MV-4-11 (cell line): Measurements from ENCODE around the gene SNCAIP.

Experiments
- DNase-seq: peaks from one replicate; lab custom pipeline; 2025; lab: John Stamatoyannopoulos, UW

Gene SNCAIP

GRCh38 chr5:122398016-122398415, 86.0 kb downstream of the SNCAIP start:
- no peak for DNase-seq

DNA sequence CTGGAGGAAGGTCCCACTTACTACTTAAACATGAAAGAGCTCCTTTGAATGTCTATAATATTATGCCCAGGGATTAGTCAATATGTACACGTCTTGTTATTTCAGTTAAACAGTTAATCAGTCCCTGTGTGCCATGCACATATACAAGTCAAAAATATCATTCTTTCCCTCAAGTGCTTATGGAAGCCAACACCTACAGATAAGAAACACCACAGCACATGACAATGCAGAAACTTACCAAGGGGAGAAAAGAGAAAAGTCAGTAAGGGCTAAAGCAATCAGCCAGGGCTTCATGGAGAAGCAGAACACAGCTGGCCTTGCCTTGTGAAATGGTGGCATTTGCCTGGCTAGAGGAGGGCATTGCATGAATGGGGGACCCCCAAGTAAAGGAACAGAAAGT, 88.3 kb downstream of the SNCAIP start:
- no peak for DNase-seq

GRCh38 chr5:122400938-122401337, 88.9 kb downstream of the SNCAIP start:
- no peak for DNase-seq

DNA sequence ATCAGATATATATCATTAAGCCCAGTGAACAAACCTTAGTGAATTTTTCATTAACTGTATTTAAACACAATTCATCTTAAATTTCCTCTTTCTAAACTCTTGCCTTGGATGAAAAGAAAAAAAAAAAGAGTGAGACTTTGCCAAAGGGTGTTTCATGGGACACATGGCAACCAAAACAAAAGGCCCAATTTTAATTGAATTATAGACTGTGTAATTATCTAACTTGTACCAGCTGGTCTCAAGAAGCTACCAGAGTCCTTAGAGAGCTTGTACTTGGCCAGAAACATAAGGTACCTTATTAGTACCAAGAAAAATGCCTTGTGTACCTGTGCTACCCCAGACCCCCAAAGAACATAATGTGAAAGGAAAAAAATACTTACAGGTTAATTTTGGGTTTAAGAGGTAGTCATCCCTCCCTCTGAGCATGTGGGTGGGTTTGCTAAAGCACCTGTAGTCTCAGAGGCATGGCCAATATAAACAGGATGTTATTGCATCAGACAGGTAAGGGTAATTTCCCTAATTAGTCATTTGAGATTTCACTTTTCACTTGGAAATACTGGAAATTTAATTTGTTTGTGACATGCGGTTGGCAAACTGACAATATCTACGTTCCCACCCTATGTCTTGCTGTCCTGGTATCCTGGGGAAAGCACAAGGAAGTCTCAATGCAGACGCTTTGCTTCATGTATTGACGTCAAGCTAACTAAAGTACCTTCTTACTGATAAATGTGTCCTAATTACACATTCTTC, 90.1 kb downstream of the SNCAIP start:
- no peak for DNase-seq

DNA sequence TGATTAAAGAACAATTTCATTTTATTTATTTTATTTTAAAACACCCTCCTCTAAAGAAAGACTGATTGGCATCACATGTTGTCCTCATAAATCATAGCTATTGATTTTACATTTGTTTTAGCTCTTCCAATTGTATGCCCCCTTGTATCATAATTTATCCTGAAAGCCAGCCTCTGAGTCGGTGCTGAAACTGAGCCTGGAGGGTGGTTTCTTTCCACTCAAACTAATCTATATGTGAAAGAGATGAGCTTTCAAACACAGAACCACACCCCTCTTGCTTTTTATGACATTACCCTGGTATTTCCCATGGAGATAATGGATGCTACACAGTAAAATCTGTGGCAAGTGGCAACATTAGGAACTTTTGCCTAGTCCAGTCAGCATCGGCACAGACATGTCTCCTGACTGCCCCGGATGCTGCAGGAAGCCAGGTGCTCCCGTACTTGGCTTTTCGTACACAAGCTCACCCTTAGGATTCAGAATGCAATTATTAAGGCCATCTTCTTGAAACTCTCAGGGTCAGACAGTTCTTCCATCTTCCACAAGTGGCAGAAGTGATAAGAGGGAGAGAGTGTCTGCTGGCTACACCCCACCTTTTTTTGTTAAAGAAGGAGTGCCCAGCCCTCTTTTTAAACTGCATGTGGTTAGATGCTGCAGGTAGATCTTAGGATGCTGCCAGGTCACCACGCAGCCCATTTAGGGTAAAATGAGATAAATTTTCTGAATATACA, 91.1 kb downstream of the SNCAIP start:
- DNase-seq: no peak

DNA sequence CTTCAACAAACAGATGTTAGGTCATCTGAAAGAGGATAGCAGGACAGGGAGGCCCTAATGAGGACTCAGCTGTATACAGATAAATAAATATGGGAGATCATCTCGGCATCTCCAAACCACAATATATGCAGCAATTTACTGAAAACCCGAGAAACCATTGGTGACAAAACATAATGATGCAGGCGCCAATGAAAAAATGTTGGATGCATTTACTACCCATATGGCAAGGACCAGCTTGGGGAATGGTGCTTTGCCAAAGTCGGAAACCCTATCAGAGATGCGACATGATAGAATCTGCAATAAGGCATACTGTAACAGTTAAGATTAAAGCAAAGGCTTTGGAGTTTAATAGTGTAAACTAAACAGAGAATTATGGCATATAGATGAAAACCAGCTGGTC, 92.0 kb downstream of the SNCAIP start:
- DNase-seq: no peak

GRCh38 chr5:122404653-122405362, 92.8 kb downstream of the SNCAIP start:
- DNase-seq: no peak

- DNase-seq: no peak
These were observed 93.7 kb downstream of the SNCAIP start for GRCh38 chr5:122405751-122406150.

GRCh38 chr5:122406181-122406580, 94.1 kb downstream of the SNCAIP start:
- DNase-seq: no peak

- peak; percentile 95 for DNase-seq
These were observed 96.7 kb downstream of the SNCAIP start for GRCh38 chr5:122408592-122409224.

DNA sequence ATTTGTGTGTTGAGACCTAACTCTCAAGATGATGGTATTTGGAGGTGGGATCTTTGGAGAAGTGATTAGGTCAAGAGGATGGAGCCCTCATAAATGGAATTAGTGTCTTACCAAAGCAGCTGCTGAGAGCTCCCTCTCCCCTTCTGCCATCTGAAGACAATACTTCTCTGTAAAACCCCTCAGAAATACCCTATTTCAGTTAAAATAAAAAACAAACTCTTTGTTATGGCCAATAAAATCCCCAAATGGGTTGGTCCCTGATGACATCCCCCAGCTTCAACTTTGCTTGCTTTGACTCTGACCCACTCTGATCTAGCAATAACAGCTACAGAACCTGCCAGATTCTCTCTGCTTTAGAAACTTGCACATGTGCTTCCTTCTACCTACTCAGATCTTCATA, 100.9 kb downstream of the SNCAIP start:
- no peak for DNase-seq

DNA sequence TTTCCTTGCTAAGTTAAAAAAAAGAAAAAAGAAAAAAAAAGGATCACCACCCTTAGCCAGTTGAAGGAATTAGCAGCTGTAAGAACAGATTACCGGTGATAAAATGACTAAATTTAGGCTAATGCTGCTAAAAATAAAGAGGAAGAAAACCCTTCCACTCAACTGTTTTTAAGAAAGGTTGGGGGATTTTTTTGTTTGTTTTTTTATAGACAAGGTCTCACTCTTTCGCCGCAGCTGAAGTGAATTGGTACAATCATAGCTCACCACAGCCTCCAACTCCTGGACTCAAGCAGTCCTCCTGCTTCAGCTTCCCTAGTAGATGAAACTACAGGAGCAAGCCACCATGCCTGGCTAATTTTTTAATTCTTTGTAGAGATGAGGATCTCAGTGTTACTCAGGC, 101.7 kb downstream of the SNCAIP start:
- DNase-seq: no peak

DNA sequence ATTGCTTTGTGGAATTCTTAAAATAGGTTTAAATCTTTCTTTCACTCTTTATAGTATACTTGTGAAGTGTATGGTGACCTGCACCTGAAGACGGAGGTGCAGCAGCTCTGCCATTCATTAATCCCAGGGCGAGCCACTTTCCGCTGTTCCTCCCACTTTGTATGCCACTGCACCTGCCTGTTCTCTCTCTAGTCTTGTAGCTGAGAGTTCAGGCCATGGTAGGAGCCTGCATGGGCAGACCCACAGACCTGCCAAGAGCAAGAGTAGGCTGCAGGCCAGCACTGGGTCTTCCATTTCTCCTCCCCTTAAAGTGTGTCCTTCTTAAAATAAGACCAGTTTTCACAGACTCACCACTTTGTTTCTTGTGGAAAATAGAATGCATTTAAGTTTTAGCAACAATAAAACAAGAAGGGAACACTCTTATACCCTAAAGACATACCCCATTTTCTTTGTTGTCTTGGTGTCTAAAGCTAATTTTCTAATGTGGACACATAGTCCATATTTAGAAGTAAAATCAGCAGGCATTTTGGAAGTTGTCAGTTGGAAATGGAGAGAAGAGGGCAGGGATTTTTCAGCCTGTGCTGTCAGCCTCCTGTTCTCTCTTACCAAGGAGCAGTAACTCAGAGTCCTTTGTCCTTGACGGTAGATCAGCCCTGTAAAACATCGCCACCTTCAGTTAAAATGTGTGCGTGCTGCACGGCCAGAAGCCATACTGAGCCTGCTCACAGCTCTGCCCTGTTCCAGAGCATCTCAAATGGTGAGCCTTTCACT, 103.2 kb downstream of the SNCAIP start:
- peak; percentile 50 for DNase-seq

GRCh38 chr5:122415801-122416120, 103.7 kb downstream of the SNCAIP start:
- DNase-seq: no peak

DNA sequence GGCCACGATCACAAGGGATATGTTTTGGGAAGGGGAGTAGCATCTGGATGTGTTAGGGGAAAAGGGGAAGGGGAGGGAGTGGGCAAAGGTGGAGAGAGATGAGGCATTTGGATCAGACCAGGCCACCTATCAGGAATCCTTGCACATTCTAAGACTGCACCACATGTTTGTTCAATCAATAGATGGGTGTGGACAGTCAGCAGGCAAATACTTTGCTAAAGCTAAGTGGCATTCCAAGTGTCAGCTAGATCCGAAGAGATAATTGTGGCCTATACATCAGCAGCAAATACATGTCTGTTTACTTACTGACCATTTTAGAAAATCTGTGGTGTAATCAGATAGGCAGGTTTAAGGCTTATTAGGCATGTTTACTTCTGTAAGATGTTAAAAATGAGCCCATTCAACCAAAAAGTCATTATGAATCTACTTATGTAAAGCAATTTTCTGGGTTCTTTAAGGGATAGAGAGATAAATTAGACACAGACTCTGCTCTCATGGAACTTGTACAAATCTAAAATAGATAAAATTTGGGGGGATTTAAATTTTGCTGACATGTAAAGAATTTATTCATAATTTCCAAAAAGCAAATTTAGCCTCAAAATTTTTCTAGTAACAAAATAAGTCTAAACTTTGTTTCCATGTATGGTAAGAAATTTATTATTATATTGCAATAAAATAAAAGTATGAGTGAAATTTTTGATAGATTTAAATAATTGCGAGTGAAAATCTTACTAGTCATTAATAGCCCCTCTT, 107.3 kb downstream of the SNCAIP start:
- no peak for DNase-seq

DNA sequence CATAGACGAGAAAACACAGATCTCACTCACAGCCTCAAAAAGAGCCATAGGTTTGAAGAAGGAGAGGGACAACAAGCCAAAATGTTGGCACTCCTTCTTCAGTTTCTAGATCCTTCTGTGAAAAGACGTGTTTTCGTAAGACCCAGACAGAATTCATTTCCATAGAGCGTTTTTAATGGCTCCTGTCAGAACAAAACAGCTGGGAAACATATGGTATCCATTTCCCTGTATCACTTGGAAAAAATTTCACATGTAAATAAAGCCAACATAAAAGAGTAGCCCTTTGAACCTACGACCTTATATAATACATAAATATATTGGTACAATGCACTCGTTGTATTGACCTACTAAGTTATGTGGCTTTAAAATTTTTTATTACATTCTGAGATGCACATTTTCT, 108.1 kb downstream of the SNCAIP start:
- DNase-seq: no peak

DNA sequence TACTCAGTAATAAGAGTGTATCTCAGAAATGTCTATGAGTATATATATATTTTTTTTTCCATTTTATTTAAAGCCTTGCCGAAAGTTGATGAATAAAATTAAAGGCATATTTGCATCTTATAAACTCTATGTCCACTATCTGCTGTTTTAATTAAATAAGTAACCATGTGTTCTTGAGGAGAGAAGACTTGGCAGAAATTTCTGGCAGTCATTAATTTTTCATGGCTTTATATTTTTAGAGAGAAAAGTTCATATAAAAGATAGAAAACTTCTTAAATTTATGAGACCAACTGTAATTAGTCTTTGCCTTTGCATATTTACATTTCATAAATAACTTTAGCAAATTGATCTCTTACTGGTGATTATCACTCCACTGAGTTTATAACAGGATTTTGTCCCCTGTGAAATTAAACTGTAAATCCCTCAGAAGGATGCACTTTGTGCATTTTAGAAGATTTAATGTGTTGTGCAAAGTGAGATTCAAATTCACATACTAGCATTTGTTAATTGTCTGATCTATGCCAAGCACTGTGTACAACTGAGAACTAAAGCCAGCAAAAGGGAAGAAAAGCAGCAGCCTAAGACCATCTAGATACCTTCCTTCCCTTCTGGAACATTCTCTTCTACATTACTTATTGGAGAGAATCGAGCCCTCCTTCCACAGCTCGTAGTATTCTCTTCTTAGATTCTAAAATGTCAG, 108.7 kb downstream of the SNCAIP start:
- DNase-seq: no peak

DNA sequence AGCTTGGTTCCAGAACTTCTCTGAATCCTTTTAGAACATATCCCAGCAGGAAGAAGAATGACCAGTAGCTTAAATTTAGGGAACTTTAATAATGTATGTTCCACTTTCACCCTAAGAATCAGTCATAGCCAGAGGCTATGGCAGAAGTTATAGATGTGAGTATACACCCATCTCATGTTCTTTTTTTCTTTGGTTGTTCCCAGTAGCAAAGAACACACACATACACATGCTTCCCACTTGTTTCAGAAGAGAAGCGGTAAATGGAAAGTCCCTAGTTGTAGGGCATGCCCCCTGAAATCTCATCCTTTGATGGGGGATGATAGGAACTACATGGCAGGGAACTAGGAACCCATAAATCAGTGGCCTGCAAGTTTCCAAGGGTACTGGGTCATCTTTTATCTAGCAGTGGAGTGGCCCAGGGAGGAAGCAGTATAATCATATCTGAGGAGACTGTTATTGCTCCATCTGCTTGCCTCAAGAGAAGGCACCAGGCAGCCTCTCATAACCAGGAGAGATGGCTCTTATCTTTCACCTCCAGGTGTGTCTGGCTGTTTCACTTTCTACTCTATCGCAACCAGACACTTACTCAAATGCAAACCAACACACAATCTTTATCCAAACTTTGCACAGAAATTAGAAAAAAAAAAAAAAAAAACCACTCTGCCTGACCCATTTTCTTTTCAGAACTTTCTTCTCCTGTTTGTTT, 109.5 kb downstream of the SNCAIP start:
- no peak for DNase-seq

- no peak for DNase-seq
These were observed 111.2 kb downstream of the SNCAIP start for GRCh38 chr5:122423221-122423620.

GRCh38 chr5:122424132-122424531, 112.1 kb downstream of the SNCAIP start:
- DNase-seq: no peak
